KG1 (cell line): Measurements from ENCODE around the gene SNED1.

Source experiments
- DNase-seq: peaks from one replicate; lab custom pipeline; 2025; lab: John Stamatoyannopoulos, UW

The SNED1 gene

DNA sequence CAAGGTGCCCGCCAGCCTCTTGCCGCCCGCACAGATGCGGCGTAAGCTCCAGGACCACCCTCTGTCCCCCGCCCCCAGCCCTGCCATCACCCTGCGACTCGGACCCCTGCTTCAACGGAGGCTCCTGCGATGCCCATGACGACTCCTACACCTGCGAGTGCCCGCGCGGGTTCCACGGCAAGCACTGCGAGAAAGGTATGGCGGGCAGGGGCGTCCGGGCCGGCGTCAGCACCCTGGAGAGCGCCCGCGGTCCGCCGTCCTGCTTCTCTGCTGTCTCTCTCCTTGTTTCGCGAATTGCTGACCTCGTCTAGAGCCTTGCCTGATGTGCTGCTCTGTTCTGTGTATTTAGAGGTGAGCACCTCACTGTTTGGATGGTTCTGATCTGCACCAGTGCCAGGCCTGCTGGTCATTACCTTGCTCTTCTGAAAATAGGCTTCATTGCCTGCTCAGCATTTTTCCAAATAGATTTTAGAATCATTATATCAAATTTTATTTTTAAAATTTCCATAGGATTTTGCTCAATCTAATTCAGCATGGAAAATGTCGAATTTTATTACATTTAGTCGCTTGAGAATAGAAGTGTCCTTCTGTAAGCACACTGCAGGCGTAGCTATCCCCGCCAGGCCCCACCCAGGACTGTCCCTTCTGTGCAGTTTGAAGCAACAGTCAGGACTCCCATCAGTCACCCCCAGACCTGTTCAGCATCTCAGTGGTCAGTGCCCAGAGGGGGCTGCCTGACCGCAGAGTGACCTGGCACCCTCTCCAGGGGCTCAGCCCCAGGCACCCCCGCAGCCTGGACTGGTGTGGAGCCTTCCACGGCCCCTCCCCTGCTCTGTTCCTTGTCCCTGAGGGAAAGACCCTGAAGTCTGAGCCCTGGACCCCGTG is 51.6 kb downstream of the SNED1 start:
- no peak for DNase-seq

GRCh38 chr2:241050624-241051577 is 52.5 kb downstream of the SNED1 start:
- no peak for DNase-seq

- no peak for DNase-seq
Measured at GRCh38 chr2:241051578-241052487, 53.4 kb downstream of the SNED1 start.

- DNase-seq, result no peak
Measured at GRCh38 chr2:241052677-241053360, 54.4 kb downstream of the SNED1 start.

- no peak for DNase-seq
Measured at GRCh38 chr2:241053576-241054251, 55.3 kb downstream of the SNED1 start.

GRCh38 chr2:241061275-241061674 is 62.9 kb downstream of the SNED1 start:
- DNase-seq, result no peak

- DNase-seq, result no peak
Measured at GRCh38 chr2:241062389-241063092, 64.1 kb downstream of the SNED1 start.

DNA sequence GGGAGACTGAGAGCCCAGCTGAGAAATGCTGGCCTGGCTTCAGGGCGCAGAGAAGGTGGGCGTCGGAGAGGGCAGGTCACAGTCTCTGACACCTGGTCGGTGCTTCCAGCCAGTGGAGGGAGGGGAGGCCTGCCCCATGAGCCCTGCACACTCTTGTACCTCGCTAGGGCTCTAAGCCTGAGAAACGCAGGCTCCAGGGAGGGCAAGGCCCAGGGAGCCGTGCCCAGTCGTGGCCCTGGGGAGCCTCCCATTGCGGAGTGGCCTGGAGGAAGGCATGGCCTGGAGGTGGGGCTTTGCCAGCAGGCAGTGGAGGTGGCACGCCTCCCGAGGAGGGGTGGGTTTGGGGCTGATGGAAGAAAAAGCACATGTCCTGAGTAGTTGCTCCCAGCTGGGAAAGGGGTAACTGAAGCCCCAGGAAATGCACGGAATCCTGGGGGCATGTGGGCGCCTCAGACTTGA is 64.7 kb downstream of the SNED1 start:
- DNase-seq, result no peak

- DNase-seq, result no peak
Measured at GRCh38 chr2:241063587-241063986, 65.2 kb downstream of the SNED1 start.

DNA sequence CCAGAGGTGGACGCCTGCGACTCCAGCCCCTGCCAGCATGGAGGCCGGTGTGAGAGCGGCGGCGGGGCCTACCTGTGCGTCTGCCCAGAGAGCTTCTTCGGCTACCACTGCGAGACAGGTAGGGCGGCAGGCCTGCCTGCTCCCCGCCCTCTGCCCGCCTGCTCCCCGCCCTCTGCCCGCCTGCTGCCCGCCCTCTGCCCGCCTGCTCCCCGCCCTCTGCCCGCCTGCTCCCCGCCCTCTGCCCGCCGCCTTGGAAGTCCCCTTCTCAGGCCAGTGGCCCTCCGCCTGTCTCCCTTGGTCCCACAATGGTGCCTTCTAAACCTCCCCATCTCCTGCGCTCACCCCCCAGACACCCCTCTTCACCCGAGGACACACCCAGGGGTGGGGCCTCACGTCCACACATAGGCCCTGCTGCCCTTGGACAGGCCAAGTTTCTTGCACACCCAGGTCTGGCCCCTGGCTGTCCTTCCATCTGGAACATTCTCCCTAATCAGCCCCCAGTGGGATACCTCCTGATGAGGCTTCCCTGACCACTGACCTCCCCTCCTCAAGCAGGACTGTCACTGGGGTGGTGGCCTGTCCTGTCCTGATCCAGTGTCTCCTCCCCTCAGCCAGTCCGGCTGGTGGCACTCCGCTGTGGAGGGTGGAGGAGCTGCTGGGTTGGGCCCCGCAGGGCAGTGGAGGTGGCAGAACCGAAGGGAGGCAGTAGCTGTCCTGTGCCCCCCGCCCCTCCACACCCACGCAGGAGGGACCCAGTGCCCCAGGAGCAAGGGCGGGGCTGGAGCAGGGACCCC is 65.8 kb downstream of the SNED1 start:
- no peak for DNase-seq

DNA sequence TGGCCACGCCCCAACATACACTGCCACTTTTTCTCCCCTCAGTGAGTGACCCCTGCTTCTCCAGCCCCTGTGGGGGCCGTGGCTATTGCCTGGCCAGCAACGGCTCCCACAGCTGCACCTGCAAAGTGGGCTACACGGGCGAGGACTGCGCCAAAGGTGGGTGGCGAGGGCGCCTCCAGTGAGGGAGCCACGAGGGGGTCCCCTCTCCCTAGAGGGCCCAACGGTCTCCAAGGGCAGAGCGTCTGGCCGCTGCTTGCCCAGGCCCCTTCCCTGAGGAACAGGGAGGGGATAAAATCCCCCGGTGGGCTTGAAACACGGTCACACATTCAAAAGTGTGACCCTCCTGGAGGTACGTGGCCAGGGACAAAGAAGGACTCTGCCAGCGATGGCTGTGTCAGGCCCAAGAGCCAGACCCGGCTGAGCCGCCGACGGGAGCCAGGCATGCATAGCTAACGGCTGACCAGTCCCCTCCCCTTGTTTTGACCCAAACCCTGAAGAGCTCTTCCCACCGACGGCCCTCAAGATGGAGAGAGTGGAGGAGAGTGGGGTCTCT is 66.5 kb downstream of the SNED1 start:
- no peak for DNase-seq

GRCh38 chr2:241065355-241065803 is 67.0 kb downstream of the SNED1 start:
- DNase-seq, result no peak

DNA sequence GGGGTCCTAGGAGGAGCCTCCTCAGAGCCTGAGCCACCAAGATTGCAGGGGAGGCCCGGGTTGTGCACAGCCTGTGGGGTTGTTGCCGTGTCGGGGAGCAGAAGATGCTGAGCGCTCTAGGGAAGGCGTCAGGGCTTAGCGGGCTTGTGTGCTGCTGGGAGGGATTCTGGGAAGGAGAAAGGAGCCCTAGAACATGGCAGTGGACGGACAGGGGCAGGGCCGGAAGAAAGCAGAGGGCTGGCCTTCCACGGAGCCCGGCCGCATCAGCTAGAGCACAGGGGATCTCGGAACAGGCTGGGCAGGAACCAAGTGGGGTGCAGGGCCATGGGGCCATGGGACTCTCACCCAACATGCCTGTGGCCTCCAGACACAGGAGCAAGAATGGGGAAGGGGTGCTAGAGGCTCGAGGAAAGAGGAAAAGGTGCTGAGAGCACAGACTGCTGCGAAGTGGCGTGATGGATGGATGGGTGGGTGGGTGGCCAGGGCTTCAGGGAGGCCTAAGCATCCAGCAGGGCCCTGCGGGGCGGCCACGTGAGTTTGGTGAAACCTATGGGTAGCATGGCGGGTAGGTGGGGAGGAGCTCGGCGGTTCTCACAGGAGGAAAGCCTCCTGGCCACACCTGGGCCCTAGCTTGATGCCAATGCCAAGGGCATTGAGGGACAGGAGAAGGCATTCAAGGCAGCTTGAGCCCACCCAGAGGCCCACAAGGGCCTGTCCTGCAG is 67.9 kb downstream of the SNED1 start:
- DNase-seq, result no peak

GRCh38 chr2:241066893-241067341 is 68.5 kb downstream of the SNED1 start:
- DNase-seq, result no peak

DNA sequence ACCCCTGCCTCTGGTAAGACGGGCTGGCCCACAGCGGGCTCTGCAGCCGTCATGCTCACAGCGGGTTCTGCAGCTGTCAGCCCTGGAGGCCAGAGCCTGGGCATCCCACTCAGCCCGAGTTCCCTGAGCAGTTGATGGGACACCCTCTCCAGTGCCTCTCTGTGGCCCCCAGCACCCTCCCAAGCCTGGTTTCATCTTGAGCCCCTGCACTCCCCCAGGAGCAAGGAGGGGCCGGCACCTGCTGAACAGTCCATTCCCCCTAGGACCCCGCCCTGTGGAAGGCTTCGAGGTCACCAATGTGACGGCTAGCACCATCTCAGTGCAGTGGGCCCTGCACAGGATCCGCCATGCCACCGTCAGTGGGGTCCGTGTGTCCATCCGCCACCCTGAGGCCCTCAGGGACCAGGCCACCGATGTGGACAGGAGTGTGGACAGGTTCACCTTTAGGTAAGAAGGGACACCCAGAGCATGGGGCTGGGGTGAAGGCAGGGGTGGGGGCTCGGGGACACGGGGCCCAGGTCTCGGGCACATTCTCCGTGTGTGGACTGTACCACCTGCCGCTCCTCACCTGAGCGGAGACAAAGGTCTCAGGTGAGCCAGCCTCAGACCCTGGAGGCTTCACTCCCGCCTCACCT is 69.2 kb downstream of the SNED1 start:
- no peak for DNase-seq

DNA sequence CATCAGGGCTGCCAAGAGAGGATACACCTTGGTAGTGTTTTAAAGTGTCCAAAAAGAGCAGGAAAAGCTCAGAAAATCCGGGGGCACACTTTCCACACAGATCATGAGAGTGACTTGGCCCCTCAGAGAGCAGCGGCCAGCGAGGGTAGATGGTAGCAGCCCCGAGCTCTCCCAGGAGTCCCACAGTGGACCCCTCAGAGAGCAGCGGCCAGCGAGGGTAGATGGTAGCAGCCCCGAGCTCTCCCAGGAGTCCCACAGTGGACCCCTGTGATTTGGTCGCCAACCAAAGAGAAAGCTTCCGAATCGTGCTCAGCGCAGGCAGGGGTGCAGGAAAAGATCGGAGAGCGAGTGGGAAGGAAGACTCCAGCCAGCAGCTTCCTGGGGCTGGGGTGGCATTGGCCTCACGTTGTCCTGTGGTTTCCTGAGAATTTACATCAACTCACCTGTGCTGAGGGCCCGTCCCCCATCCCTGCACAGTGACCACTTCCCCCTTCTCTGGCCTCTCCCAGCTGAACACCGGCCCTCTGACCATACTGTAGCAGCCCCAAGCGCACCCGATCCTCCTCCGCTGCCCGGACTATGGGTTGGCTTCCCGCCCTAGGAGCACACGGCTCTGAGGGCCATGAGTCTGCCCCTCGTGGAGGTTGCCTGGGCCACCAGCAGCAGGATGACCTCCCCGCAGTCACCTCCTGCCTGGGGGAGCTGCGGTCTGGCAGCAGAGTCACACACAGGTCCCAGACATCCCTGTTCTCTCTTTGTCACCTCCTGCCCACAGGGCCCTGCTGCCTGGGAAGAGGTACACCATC is 69.9 kb downstream of the SNED1 start:
- DNase-seq, result no peak
